HG03558 (cell line): ENCODE measurements around the gene TBPL1.
"Not testable (repeated sequence)": the region's sequence is repeated elsewhere in the genome, so short reads cannot be mapped to it uniquely, and the experiment has no call there.

Experiments used
- ATAC-seq: cut with Tn5 transposase; IDR thresholded peaks from one replicate; pipeline ENCODE4 v1.9.1; 2021; ENCODE audit warnings: moderate number of reproducible peaks; ENCODE audit not compliant: unreplicated experiment; ENCODE audit errors: extremely low read depth

TBPL1 gene

DNA sequence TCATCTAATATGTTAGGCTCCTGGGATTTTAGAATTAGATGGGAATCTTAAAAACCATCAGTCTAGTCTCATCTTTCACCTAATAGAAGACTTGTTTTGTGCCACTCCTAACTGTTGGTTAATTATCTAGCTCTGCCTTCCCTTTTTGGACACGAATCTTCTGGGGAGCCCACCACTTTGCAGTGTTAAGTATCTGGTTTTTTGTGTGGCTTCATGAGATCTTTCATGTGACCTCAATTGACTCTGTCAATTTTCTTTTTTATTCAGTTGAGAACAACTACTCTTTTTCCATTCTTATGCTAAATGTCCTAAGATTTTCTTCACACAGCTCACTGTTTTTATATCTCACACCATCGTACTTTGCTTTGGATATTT lies 16.9 kb downstream of the TBPL1 start:
- no peak for ATAC-seq

- ATAC-seq, result no peak
These were observed 18.8 kb downstream of the TBPL1 start for GRCh38 chr6:133971861-133972260.

DNA sequence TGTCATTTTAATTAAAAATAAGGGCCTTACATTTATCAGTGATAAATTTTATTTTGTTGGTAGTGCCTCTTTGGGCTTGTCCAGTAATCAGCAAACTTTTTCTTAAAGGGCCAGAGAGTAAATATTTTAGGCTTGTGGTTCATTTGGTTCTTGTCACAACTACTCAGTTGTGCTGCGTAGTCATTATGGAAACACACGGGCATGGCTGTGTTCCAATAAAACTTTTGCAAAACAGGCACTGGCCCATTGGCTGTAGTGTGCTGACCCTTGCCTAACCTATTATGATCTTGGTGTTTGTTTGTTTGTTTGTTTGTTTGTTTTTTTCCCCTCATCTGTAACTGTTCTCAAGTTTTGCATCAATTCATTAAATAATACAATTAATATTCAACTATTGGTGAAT lies 19.4 kb downstream of the TBPL1 start:
- no peak for ATAC-seq

DNA sequence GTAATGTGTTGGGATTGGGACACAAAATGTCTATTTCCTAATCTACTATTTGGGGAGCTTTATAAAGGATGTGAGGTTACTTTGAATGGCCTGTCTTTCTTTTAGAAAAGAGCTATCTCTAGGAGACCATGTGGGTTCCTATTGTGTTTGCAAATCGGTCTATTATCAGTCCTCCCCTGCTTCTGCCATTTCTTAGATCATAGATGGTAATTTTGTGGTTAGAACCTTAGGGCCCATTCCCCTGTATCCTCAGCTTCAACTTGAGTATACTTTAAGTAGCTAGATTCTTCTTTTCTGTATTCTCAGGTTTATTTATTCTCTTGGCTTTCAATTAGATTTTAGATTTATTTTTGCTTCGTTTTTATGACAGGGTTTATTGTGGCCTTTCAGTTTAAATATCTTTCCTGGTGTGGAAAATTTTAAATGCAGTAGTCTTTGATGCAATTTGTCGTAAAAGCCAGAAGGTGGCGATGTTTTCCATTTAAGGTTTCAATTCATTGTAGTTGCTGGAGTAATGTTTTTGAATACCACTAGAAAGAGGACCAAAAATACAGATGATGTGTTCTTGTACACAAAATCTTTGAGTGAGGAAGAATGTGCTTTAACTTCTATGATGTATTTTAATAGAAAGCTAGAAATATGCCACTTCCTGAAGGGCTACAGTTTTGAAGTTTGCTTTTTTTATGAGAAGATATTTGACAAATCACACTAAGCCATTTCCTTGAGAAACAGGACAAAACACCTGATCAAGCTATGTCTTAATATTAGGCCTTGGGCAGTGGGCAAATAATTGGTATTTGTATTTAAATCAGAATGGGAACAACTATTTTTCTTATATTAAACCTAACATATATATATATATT lies 20.3 kb downstream of the TBPL1 start:
- no peak for ATAC-seq

GRCh38 chr6:133977983-133978895 lies 25.2 kb downstream of the TBPL1 start:
- ATAC-seq, result no peak

- ATAC-seq, result no peak
These were observed 25.8 kb downstream of the TBPL1 start for GRCh38 chr6:133978896-133979240.

GRCh38 chr6:133979269-133979963 lies 26.4 kb downstream of the TBPL1 start:
- ATAC-seq, result not testable (repeated sequence)

DNA sequence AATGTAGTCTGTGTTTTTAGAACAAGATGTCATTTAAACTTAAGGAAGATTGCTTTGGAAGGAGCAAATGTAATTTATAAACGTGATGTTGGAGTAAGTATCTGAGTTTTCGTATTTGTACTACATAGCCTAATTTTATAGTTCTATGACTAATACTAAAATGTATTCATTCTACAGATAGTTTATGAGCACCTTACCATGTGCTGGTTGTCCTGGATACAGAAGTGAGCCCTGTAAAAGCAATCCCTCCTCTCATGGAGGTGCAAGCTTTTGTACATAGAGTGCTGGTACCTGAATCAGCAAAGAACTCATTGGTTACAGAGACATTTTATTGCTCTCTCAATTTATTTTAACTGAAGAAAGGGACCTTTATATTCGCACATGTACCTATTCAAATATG lies 27.1 kb downstream of the TBPL1 start:
- no peak for ATAC-seq

GRCh38 chr6:133983099-133983939 lies 30.3 kb downstream of the TBPL1 start:
- ATAC-seq, result no peak

DNA sequence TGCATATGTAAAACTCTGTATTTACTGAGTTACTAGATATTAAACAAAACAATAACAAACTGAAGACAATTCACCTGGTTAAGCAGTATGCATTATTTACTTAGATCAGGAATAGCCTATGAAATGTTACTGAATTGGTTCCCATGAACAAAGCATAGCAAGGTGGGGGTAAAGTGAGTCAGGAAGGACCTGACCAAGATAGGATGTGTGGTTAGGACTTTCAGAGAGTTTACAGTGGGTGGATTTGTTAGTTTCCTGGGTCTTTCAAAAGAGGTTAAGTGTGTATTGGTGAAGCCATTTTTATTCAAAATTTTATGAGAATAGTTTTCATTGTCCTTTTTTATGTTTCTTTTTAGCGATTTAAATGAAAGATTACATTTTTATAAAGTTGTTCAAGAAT lies 32.9 kb downstream of the TBPL1 start:
- ATAC-seq, result no peak

- no peak for ATAC-seq
These were observed 33.9 kb downstream of the TBPL1 start for GRCh38 chr6:133986942-133987341.

DNA sequence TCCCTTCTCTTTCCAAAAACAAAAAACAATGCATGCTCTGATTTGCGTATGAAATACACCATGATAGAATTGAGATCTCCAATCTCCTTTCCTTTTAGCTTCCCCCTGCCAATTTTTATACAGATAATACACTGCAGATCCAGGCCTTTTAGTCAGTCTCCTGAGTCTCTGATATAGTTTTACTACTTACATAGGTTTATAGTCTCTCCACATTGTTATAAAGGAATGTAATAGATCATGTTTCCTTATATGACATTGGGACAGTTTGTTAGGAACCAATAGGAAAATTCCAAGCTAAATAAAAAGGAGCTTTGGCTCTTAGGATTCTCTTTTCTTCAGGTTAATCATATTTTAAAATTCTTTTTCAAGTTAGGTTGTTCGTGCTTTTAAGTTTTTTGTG lies 36.5 kb downstream of the TBPL1 start:
- no peak for ATAC-seq

GRCh38 chr6:133990321-133990720 lies 37.3 kb downstream of the TBPL1 start:
- no peak for ATAC-seq

- no peak for ATAC-seq
These were observed 38.1 kb downstream of the TBPL1 start for GRCh38 chr6:133991096-133991593.

DNA sequence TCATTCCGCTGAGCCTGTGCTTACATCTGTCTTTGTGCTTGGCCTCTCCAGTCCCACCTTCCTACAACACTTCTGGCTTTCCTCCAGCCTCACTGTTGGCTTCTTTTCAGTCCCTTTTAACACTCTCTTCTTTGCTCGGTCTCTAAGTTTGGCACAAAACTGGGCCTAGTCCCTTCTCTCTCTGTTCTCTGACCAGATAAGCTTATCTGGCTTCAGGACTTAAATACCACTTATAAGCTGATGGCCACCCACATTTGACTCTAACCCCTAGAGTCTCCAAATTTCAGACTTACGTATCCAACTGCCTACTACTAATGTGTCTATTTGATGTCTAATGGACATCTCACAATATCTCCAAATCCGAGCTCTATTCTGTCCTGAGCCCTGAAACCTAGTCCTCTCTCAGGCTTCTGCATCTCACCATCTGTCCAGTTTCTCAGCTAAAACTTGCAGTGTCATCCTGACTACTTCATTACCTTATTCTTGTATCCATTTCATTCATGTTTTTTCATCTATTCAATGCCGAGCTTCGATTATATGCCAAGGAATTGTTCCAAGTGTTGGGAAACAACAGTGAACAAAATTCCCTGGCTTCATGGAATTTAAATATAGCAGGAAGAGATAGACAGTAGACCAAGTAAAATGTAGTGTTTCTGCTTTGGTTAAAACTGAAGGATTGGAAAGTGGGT lies 40.1 kb downstream of the TBPL1 start:
- no peak for ATAC-seq

DNA sequence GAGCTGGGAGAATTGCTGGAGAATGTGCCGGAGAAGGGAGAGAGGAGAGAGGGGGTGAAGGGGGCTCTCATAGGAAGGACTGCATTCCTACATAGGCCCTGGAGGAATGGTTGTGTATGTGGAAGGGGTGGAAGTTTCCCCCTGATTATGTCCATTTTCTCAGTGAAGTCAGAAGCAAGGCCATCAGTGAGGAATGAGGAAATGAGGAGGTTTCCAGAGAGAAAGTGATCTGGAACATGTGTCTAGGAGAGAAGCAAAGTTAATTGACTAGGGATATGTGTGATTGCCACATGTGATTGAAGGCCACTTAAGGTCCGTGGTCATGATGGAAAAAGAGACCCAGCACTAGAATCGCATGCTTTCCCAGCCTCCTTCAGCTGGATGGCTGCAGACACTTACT lies 42.3 kb downstream of the TBPL1 start:
- ATAC-seq, result no peak

DNA sequence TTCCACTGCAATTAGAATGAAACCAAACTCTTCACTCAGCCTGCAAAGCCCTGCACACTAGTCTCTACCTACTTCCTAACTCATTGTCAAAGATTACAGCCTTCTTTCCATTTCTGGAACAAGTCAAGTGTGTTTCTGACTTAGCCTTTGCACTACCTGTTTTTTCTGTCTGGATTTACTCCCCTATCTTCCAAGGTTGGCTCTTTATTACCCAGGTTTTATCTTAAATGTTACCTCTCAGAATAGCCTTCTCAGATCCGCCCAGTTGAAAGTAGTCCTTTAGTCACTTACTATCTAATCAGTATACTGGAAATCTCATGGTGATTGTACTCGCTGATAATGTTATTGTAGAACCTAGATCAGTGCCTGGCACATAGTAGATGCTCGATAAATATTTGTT lies 42.7 kb downstream of the TBPL1 start:
- no peak for ATAC-seq

- ATAC-seq, result no peak
These were observed 44.2 kb downstream of the TBPL1 start for GRCh38 chr6:133997267-133997666.

- ATAC-seq, result no peak
These were observed 46.3 kb downstream of the TBPL1 start for GRCh38 chr6:133999305-133999704.
